ENCODE data around the gene CCDC92B.
A peak's percentile ranks its signal among the peaks of the same experiment; 100 is the strongest.

The CCDC92B gene

DNA sequence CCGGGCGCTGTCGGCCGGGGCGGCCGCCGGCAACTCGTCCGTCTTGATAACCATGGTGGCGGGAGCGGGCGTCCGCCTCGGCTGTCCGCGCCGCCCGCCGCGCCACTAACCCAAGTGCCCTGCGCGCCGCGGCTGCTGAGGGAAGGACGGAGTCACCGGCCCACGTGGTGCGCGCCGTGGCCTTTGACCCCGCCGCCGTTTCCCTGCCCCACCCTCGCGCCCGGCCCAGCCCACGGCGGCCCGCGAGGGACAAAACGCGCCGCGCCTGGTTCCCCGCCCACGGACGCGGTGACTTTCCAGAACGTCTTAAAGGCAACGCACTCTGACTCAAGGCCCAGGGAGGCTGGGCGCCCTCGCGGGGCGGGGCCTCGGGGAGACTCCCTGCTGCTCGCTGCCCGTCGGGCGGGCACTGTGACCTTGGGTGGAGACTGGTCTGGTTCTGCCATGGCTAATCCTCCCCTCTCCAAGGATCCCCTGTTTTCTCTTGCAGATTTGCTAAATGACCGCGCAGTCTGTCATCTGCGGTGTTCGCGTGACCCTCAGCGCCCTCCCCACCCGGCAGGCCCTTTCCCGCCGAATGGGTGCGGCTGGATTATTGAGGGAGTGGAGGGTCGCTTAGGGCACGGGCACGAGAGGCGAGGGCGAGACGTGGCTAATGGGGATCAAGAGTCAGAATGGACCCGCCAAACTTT, 37.7 kb downstream of the CCDC92B start, which contains the start of gene CLUH:
Gene CLUH (minus strand): TSS at position 157 of the 692 bp plus-strand sequence. CDS start 103 bp downstream, at position 54.
- peak within 1 kb of the TSS; percentile 85 for H3K27ac ChIP-seq
- TF ChIP-seq CTCF (IDR thresholded peaks at IDR 0.05) (no peak), ZFX (IDR thresholded peaks at IDR 0.05; ENCODE audit: borderline replicate concordance) (no peak)

GRCh38 chr17:2710803-2711607, 38.4 kb downstream of the CCDC92B start:
- no peak for TF ChIP-seq ZFX (IDR thresholded peaks at IDR 0.05; ENCODE audit: borderline replicate concordance)
- TF ChIP-seq CTCF (IDR thresholded peaks at IDR 0.05) = no peak
- peak overlapping the region; percentile 85 for H3K27ac ChIP-seq

DNA sequence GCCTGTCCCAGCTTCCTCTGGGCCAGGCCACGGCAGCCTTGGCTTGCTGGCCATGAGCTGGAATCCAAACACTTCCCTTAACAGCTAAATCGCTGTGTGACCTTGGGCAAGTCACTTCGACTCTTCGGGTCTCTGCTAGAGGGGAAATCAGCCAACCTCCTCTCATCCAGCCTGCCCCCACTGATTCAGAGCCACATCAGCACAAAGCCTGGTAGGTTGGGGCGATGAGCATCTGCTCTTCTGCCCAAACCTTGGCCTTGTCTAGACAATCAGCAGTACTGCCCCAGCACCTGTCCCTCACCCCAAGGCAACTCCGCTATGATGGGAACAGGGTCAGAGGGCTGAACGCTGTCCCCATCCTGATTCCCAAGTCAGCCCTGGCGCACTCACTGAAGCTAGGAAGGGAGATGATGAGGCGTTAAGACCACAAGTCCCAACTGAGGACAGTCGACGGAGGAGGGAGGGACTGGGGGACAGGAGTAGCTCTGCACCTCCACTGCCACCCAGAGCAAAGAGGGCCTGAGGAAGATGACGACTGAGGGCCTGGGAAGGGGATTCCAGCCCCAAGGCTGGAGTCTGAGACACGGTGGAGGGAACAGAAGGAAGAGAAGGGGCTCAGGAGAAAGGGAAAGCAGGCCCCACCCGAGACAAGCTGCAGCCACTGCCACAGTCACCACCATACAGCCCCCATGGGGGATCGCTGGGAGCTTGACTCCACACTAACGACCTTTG, 39.2 kb downstream of the CCDC92B start:
- H3K27ac ChIP-seq = peak overlapping the region; percentile 85
- TF ChIP-seq CTCF (IDR thresholded peaks at IDR 0.05) (no peak), ZFX (IDR thresholded peaks at IDR 0.05; ENCODE audit: borderline replicate concordance) (no peak)

GRCh38 chr17:2709183-2709661, 40.2 kb downstream of the CCDC92B start:
- peak overlapping the region; percentile 85 for H3K27ac ChIP-seq
- TF ChIP-seq CTCF (IDR thresholded peaks at IDR 0.05) (no peak), ZFX (IDR thresholded peaks at IDR 0.05; ENCODE audit: borderline replicate concordance) (no peak)

DNA sequence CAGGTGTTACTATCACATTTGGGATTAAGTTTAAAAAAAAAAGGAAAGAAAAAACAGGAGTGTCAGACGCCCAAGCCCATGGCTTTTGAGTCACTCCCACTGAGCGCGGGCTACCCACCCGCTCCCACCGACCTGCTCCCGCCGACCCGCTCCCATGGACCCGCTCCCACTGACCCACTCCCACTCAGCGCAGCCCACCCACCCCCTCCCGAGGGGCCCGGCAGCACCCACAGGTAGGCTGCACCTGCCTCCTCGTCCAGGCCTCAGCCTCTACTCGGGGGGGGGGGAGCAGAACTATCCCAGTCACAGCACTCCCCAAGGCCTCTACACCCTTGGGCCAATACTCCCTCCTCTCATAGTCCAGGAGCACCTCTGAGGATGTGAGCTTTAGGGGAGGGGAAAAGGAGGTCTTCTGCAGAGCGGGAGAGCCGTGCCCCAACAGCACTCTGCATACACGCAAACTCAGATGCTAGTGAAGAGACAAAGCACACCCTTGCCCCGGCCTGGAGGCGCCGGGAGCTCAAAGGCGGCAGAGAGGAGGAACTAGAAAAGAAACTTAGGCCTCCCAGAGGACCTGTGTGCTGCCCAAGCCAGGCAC, 40.8 kb downstream of the CCDC92B start:
- TF ChIP-seq CTCF (IDR thresholded peaks at IDR 0.05) = no peak
- TF ChIP-seq ZFX (IDR thresholded peaks at IDR 0.05; ENCODE audit: borderline replicate concordance) = no peak
- H3K27ac ChIP-seq = peak overlapping the region; percentile 85

GRCh38 chr17:2707721-2708584, 41.5 kb downstream of the CCDC92B start:
- TF ChIP-seq CTCF (IDR thresholded peaks at IDR 0.05) (peak; percentile 61), ZFX (IDR thresholded peaks at IDR 0.05; ENCODE audit: borderline replicate concordance) (no peak)
- peak overlapping the region; percentile 85; the same call in 1 of the 2 replicates for H3K27ac ChIP-seq

Measured in 22Rv1 (cell line).